HG03095 (cell line): ENCODE measurements around the gene KRAS.

Source experiments
- ATAC-seq: cut with Tn5 transposase; IDR thresholded peaks from one replicate; pipeline ENCODE4 v1.9.1; 2021; ENCODE audit warnings: moderate library complexity; ENCODE audit not compliant: unreplicated experiment

The KRAS gene

DNA sequence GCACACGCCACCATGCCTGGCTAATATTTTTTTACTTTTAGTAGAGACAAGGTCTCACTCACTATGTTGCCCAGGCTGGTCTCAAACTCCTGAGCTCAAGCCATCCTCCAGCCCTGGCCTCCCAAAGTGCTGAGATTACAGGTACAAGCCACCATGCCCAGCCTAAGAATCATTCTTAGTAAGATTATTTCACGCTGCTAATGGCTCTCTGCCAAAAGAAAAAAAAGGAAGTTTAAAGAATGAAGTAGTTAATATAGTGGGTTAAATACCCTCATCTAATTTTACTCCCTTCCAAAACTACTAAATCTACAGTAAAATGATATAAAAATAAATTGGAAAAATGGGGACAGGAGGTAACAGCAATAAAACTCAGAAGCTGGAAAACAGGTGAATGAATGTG, 53.1 kb downstream of the KRAS start:
- no peak for ATAC-seq

DNA sequence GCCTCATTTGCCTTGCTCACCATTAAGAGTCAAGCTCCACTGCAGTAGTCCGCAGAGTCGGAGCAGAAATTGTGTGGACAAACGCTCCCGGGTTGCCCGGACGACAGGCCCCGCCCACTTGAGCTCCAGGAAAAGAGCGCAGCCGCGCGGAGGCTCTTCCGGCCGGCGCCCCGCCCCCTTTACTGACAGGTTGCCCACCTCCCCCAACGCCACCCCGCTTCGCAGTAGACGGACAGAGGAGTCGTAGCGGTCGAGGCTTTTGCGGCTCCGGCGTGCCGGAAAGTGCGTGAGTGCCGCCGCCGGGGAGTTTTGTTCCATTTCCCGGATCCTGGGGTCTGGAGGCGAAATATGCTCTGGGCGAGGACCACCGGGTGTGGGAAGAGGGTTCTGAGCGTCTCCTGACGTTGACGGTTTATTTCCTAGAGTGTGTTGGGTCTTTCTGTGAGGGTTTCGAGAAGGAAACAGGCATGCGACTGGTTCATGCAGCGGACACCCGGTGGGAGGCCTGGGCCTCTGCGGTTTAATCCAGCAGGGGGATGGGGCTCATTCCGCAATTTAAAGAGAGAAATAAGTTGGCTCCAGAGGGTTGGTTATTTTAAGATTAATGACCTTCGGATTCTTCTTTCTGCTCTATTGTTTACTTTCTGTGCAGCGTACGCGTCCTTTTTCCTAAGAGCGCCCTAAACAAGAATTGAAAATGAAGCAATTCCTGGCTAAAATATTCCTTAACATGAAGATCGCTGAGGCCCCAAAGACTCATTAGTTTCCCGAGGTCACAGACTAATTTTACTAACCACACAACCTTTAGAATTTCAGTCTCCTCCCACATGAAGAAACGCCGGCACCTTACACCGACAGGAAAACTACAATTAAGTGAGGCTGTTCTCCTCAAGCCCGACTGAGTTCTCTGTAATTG, 55.4 kb downstream of the KRAS start, which contains the start of the genes DNAI7 and ETFRF1:
Gene DNAI7, minus strand, starts transcription at position 105 of the 916 bp plus-strand sequence. Its CDS starts 82 bp downstream, at position 23.
Gene ETFRF1, plus strand, starts transcription at position 182 of the 916 bp plus-strand sequence. CDS start 8,720 bp downstream, outside the sequence.
- ATAC-seq = peak; percentile 92

DNA sequence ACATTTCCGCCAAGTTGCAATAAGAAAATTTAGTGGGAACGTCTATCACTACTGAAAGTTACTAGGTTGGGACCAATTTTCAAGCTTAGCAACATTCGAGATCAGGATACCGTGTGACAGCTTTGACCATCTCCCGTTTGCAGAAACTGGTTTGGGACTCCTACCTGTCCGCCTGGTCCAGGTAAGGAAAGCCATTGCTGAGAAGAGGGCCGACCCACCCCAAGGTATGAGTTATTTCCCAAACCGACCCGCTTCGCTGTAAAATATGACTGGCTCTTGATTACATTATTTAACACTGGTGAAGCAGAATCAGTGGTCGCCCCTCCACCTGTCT, 56.0 kb downstream of the KRAS start:
- ATAC-seq = no peak

DNA sequence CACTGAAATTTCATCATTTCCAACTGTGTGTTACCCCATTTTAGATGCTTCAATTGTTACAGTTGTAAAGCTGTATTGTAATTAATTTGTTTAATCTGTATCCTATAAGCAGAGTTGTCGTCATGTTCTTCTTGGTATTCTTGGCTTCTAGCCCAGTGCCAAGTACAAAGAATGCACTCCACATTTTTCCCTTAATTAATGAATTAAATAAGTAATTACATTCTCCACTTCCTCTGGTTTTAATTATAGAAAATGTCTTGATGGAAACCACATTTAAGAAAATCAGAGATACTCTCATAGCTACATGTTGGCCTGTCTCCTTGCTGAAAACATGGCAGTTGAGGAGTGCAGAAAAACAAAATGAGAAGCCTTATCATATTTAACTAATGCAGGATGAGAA, 56.5 kb downstream of the KRAS start:
- no peak for ATAC-seq

DNA sequence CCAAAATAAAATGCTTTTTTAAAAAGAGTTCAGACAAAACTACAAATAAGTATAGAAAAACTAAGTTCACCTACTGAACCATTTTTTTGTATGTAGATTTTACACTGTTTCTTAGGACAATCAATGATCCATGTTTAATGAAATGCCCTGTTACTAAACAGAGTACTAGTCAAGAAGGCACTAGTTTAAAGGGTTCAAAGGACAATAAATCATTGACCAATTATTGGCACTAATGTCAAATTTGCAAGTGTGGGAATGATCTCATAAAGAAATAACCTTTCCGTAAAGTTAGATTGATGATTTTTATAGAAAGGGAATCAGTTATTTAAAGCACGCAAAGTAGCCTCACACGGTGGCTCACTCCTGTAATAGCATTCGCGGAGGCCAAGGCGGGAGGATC, 59.9 kb downstream of the KRAS start:
- no peak for ATAC-seq

DNA sequence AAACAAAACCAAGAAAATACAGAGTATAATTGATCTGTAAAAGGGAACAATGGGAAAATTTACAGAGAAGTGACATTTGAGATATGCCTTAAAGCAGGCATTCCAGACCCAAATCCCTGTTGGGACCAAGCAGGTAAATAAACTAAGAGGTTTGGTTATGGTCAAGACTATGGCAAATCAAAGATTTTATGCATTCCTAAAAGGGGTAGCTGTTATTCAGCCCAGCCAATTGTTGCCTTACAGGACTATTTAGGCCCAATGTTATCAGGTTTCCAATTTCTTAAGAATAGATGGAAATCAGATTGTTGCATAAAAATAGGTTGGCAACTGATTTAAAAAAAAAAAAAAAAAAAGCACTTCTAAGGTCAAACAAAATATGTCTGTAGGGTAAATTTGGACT, 61.1 kb downstream of the KRAS start:
- ATAC-seq = no peak

DNA sequence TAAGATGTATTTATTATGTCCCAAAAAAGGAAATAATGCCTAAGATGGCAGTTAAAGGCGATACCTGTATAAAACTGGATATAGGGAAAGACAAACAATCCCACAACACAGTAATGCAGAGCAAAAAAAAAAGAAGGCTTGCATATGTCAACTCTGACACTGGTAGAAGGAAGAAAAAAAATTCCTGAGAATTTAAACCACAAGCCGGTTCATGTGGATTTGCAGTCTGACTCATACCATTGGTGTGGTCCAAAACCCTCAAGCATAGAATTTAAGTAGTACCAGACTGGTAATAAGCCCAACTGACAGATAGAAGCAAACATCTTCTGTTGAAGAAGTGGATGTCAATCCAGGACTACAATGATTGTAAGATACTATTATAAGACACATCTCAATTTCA, 62.9 kb downstream of the KRAS start:
- ATAC-seq = no peak

DNA sequence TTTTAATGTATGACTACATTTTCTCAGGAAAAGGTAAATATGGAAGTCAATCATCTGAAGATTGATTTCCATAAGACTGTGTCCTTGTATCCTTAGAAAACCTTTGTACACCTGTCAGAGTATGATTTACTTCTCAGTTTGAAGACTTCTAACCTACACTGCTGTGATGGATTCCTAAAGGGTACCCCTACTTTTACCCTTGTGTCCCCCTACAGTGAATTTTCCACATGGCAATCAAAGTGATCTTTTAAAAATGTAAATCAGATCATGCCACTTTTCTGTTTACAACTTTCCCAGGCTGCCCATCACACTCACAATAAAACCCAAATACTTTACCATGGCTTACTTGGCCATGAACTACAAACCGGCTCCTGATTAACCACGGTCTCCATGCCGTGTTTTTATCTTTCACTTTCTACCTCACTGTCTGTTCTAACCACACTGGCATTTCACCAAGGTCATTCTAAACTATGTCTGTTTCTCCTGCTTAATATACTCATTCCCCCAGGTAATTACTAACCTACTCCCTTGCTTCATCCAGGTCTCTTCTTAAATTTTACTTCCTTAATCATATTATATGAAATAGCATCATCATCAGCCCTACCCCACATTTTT, 63.8 kb downstream of the KRAS start:
- peak; percentile 82 for ATAC-seq

DNA sequence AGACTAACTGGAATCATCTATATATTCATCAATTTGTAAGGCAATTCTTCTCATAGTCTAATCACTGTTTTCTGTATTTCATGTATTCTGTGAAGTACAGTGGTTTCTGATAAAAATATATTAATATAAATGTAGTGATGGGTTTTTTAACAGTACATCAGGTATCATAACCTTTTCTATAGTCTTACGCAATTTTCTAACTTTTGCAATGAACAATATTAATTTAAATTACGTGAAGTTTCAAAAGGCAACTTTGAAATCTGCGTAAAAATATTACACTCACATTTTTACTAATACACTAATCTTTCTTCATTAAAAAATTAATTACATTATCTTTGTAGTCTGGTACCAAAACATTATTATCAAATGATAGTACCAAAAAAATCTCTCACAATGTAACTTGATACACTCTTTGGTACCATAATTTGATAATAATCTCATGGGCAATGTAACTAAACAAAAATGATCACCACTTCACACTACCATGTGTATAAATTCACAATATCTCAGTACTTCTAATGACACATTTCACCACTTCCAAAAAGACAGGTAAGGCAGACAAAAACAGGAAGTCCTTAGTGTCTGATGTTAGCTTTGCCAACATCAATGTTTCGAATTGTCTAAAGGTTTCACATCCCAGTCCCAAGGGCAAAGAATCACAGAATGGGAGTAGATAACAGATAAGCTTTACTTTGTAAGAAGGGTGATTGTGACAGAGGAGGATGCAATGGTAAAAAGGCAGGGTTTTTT, 64.5 kb downstream of the KRAS start:
- no peak for ATAC-seq

DNA sequence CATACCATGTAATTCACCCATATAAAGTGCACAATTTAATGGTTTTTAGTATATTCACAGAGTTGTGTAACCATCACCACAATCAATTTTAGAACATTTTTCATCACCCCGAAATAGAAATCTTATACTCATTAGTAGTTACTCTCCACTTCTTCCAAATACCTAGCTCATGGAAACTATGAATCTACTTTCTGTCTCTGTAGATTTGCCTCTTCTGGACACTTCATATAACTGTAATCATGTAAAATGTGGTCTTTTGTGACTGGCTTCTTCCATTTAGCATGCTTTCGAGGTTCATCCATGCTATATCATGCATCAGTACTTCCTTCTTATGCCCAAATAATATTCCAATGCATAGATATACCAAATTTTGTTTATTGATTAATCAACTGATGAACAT, 66.6 kb downstream of the KRAS start:
- no peak for ATAC-seq

DNA sequence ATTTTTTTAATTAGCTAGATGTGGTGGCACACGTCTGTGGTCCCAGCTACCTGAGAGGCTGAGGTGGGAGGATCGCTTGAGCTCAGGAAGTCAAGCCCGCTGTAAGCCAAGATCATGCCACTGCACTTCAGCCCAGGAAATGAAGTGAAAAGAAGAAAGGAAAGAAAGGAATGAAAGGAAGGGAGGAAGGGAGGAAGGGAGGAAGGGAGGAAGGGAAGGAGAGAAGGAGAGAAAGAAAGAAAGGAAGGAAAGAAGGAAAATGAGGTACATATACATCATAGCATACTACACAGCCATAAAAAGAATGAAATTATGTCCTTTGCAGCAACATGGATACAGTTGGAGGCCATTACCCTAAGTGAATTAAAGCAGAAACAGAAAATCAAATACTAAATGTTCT, 68.0 kb downstream of the KRAS start:
- ATAC-seq = no peak

DNA sequence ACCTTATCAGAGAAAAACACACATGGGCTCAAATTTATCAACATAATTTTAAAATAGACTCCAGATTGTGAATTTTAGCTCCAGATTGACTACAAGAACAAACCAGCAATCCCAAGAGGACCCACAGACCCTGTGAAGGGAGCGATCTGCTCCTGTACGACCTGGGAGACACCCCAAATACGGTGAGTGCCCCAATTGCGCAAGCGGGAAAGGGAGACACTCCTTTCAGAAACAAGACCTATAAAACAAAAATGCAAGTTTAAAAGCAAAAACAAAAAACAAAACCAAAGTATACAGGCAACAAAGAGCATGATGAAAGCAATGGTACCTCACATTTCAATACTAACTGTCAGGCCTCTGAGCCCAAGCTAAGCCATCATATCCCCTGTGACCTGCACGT, 87.9 kb downstream of the KRAS start:
- ATAC-seq = no peak

DNA sequence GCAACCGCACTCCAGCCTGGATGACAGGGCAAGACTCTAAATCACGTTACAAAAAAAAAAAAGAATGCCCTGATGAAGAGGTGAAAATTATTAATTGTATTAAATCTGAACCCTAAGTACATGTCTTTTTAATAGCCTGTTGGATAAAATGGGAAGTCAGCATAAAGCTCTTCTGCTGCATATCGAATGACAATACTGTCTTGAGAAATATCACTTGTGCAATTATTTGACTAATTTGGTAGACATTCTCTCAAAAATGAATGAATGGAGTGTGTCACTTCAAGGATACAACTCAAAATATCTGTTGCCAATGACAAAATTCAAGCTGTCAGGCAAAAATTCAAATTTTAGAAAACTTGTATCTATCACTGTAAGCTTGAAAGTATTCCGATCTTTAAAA, 94.7 kb downstream of the KRAS start:
- ATAC-seq = no peak

DNA sequence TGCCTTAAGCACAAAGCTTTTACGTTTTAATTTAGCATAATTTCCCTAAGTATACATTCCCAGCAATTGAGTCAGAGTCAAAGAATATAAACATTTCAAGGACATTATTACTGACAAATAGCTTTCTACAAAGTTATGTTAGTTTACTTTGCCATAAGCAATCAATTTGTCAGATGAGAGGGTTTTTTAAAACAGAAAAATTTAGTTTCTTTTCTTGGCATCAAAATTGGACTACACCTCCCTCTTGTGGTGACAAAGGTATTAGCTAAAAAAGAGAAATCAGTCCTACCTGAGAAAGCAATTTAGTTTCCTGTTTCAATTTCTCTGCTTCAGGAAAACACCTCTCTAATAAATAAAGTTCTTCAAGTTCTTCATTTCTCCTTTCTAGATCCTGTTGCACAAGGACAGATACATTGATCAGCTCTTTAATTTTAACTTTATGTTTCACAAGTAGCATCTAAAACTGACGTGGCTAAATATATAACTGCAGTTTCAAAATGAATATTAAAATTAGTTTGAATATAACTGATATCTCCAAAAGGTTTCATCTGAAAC, 95.6 kb downstream of the KRAS start:
- ATAC-seq = no peak
